Measurements from ENCODE around the gene ABCA7.

Gene ABCA7

DNA sequence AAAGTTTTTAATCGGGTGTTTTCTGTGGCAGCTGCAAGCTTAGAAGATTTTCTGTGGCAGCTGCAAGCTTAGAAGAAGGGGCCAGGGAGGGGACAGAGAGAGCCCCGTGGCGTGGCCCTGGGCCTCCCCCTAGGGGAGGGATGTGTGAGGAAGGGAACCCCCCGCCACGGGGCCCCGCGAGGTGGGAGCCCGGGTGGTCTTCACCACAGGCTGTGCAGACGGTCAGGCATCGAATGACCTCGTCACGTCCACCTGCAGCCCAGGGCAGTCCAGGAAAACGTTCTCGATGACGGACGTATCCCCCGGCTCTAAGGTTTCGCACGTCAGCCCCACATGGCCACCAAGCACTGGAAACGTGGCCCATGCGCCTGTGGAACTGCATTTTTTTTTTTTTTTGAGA is 46.7 kb downstream of the ABCA7 start:
- Histone ChIP-seq H3K36me3 (ENCODE audit: control insufficient read depth, insufficient read depth, low read length) (peaks cover 47% of the 10 kb centered on the region), H3K4me1 (ENCODE audit: control insufficient read depth, insufficient read depth, low read length, poor library complexity, severe bottlenecking) (no peaks in the 10 kb centered on the region), H3K4me3 (ENCODE audit: extremely low read depth, insufficient read depth, low read length, poor library complexity, severe bottlenecking) (no peak overlapping the region), H3K27ac (ENCODE audit: low read depth, low read length, severe bottlenecking) (no peak overlapping the region), H3K9me3 (ENCODE audit: control insufficient read depth, low read length) (no peaks in the 10 kb centered on the region)
- WGBS, 2 experiments (ENCODE audit: insufficient coverage in 2 of 2), result 92% methylated on average over 19 to 21 of the region's 21 CpGs

DNA sequence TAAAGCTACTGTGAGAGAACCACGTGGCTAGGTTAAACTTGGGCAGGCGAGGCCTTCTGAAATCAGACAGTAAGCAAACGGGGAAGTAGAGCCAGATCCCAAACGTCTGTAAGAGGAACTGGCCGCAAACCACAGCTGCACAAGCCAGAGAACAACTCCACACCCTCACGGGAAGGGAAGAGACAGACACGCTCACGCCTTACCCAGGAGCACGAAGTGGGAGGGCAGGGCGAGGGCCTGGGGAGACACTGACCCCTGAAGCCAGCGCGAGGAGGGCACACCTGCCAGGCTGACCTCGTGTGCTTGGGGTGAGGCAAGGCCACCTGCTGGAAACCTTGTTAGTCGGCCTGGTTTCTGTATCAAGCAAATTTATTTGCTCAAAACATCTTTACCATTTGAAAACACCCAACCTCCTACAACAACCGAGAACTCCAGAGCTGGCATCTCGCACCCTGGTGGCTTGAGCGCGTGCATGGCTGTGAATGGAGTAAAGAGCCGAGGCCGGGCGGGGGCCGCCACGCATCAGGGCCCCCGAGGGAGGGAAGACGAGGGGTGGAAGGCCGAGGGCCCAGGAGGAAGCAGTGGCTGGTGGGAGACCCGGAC is 48.0 kb downstream of the ABCA7 start:
- H3K27ac ChIP-seq (ENCODE audit: low read depth, low read length, severe bottlenecking), result no peak overlapping the region
- 90 to 92% methylated on average over 21 to 22 of the region's 27 CpGs for WGBS, 2 experiments (ENCODE audit: insufficient coverage in 2 of 2)
- no peak overlapping the region for H3K4me3 ChIP-seq (ENCODE audit: extremely low read depth, insufficient read depth, low read length, poor library complexity, severe bottlenecking)
- no peaks in the 10 kb centered on the region for H3K9me3 ChIP-seq (ENCODE audit: control insufficient read depth, low read length)
- H3K36me3 ChIP-seq (ENCODE audit: control insufficient read depth, insufficient read depth, low read length), result peaks cover 58% of the 10 kb centered on the region
- no peaks in the 10 kb centered on the region for H3K4me1 ChIP-seq (ENCODE audit: control insufficient read depth, insufficient read depth, low read length, poor library complexity, severe bottlenecking)

DNA sequence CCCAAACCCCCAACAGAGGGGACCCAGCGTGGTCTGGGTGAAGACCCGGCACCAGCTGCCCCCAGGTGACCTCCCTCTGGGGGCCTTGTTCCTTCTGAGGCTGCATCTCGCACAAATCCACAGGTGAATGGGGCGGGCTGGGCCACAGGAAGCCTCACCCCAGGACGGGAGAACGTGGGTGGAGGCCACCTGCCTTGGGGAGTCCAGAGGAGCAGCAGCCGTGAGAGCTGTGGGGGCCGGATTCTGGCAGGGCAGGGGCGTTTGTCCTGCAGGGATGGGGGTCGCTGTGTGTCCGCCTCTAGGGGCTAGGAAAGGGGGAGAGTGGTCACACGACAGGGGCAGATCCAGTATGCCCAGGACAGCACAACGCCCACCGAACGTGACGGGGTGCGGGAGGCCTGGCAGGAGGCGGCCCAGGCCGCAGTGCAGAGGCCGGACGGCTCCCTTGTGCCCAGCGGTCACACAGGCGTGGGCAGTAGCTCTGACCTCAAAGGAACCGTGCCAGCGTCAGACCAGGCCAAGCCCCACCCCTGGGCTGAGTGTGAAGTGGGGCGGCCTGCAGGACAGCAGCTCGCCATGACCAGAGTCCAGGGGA is 48.6 kb downstream of the ABCA7 start:
- 92 to 98% methylated on average over 14 to 27 of the region's 27 CpGs for WGBS, 2 experiments (ENCODE audit: insufficient coverage in 2 of 2)
- no peak overlapping the region for H3K4me3 ChIP-seq (ENCODE audit: extremely low read depth, insufficient read depth, low read length, poor library complexity, severe bottlenecking)
- H3K4me1 ChIP-seq (ENCODE audit: control insufficient read depth, insufficient read depth, low read length, poor library complexity, severe bottlenecking), result peaks cover 2% of the 10 kb centered on the region
- H3K27ac ChIP-seq (ENCODE audit: low read depth, low read length, severe bottlenecking), result no peak overlapping the region
- peaks cover 64% of the 10 kb centered on the region for H3K36me3 ChIP-seq (ENCODE audit: control insufficient read depth, insufficient read depth, low read length)
- no peaks in the 10 kb centered on the region for H3K9me3 ChIP-seq (ENCODE audit: control insufficient read depth, low read length)

DNA sequence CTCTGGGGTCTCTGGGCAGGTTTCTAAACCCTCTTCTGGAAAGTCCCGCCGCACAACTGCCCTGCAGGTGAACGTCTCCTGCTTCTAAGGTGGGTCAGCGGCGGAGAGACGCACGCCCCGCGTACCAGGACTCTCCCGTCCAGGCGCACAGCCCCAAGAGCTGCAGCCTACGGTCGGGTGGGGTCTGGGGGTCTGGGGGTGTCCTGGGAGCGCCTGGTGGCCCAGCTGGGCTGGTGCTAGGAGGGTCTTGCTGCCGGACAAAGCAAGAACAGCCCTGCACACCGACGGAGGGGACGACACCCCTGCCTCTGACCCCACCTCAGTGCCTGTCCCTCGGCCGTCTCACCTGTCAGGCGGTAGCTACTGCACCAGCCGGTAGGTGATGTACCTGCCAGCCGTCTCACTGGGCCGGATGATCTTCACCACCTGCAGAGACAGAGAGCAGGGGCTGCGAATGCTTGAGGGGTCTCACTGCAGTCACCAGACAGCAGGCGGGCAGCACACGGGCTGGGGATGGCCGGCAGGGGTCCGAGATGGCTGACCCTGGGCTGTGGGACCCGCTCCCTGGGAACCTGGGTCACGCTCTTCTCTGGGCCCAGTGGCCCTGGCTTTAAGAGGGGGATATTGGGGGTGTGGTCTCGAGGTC is 49.3 kb downstream of the ABCA7 start:
- Histone ChIP-seq H3K36me3 (ENCODE audit: control insufficient read depth, insufficient read depth, low read length) (peaks cover 70% of the 10 kb centered on the region), H3K4me3 (ENCODE audit: extremely low read depth, insufficient read depth, low read length, poor library complexity, severe bottlenecking) (no peak overlapping the region)
- 96 to 97% methylated on average over 32 of the region's 32 CpGs for whole genome bisulfite sequencing, 2 experiments (ENCODE audit: insufficient coverage in 2 of 2)

DNA sequence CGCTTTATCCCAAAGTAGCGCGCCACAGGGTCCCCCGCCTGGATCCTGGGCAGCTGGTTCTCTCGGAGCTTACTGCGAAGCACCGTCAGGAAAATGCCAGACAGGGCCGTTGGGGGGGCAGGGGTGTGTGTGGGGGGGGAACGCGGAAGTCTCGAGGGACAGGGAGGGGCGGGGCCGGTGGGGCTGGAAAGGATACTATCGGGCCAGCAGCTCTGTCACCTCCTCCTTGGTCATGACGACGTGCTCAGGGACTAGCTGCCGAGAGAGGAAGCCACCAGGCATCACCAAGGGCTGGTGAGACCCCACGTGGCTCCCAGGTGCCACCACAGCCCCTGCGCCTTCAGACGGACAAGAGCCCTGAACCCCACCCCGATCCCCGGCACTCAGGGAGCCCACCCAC is 50.0 kb downstream of the ABCA7 start:
- WGBS, 2 experiments (ENCODE audit: insufficient coverage in 2 of 2), result 95 to 96% methylated on average over 8 to 13 of the region's 22 CpGs
- H3K27ac ChIP-seq (ENCODE audit: low read depth, low read length, severe bottlenecking), result no peak overlapping the region
- H3K36me3 ChIP-seq (ENCODE audit: control insufficient read depth, insufficient read depth, low read length), result peaks cover 70% of the 10 kb centered on the region
- H3K9me3 ChIP-seq (ENCODE audit: control insufficient read depth, low read length), result no peaks in the 10 kb centered on the region
- H3K4me1 ChIP-seq (ENCODE audit: control insufficient read depth, insufficient read depth, low read length, poor library complexity, severe bottlenecking), result peaks cover 10% of the 10 kb centered on the region
- H3K4me3 ChIP-seq (ENCODE audit: extremely low read depth, insufficient read depth, low read length, poor library complexity, severe bottlenecking), result no peak overlapping the region

More for the DNA sequence above, 49.3 kb downstream of the ABCA7 start:
- H3K4me1 ChIP-seq (ENCODE audit: control insufficient read depth, insufficient read depth, low read length, poor library complexity, severe bottlenecking), result peaks cover 9% of the 10 kb centered on the region
- H3K27ac ChIP-seq (ENCODE audit: low read depth, low read length, severe bottlenecking), result no peak overlapping the region
- no peaks in the 10 kb centered on the region for H3K9me3 ChIP-seq (ENCODE audit: control insufficient read depth, low read length)

DNA sequence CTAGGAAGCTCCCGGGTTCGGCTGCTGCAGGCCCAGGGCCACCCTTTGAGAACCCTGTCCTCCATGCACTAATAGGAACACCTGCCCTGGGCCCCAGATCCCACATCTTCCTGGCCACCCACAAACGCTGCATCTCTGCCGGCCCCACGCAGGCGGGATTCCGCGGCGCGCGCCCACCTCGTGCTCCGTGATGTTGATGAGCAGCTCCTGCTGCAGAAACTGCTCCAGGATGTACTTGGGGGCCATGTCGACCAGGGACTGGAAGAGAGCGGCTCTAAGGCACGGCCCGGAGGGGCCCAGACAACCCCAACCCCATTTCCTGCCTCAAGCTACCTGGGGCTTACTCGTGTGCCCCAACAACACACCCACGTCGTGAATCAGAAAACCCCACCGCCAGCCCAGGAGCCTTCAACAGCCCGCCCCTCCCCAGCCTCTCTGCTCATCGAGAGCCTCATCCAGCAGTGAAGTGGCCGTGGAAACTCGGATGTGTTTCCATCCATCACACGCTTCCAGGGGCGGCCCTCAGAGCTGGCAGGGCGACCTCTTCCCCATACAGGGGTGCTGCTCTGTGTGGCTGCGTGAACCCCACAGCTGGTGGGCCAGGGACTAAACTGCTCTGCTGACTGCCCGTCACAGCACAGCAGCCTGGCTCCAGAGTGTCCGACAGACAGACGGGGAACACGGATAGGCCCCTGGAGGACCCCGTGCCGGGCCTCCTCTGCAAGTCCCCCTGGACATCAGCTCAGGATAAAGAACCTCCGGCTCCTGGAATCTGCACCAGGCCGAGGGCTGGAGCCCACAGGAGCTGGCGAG is 51.0 kb downstream of the ABCA7 start:
- no peaks in the 10 kb centered on the region for H3K9me3 ChIP-seq (ENCODE audit: control insufficient read depth, low read length)
- no peak overlapping the region for H3K27ac ChIP-seq (ENCODE audit: low read depth, low read length, severe bottlenecking)
- no peak overlapping the region for H3K4me3 ChIP-seq (ENCODE audit: extremely low read depth, insufficient read depth, low read length, poor library complexity, severe bottlenecking)
- peaks cover 67% of the 10 kb centered on the region for H3K36me3 ChIP-seq (ENCODE audit: control insufficient read depth, insufficient read depth, low read length)
- H3K4me1 ChIP-seq (ENCODE audit: control insufficient read depth, insufficient read depth, low read length, poor library complexity, severe bottlenecking), result peaks cover 10% of the 10 kb centered on the region
- WGBS, 2 experiments (ENCODE audit: insufficient coverage in 2 of 2), result 96 to 98% methylated on average over 36 to 38 of the region's 38 CpGs

DNA sequence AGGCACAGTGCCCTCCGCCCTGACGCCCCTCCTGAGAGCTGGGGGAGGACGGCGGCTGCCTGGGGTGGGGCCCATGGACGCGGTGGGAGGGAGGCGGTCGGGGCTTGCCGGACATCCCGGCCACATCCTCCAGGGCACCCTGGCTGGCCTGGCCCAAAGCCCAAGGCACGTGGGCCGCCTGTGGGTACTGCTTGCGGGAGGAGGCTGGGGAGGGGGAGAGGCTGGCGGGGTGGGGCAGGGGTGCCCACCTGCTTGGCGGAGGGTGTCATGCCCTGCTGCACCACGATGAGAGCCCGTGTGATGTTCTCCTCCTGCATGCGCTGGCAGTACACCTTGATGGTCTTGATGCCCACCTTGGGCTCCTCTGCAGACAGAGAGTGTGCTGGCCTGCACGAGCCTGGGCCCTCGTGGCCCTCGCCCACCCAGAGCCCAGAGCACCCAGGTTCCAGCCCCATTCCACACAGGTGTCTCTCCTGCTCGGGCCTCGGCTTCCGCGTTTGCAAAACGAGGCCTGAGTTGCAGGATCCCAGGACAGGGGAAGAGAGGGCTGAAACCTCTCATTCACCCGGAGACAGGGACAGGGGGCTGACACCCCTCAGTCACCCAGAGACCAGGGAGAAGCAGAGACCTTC is 51.8 kb downstream of the ABCA7 start:
- H3K36me3 ChIP-seq (ENCODE audit: control insufficient read depth, insufficient read depth, low read length), result peaks cover 62% of the 10 kb centered on the region
- 93 to 95% methylated on average over 25 of the region's 27 CpGs for WGBS, 2 experiments (ENCODE audit: insufficient coverage in 2 of 2)
- H3K4me1 ChIP-seq (ENCODE audit: control insufficient read depth, insufficient read depth, low read length, poor library complexity, severe bottlenecking), result peaks cover 10% of the 10 kb centered on the region
- no peak overlapping the region for H3K4me3 ChIP-seq (ENCODE audit: extremely low read depth, insufficient read depth, low read length, poor library complexity, severe bottlenecking)
- no peaks in the 10 kb centered on the region for H3K9me3 ChIP-seq (ENCODE audit: control insufficient read depth, low read length)
- no peak overlapping the region for H3K27ac ChIP-seq (ENCODE audit: low read depth, low read length, severe bottlenecking)

DNA sequence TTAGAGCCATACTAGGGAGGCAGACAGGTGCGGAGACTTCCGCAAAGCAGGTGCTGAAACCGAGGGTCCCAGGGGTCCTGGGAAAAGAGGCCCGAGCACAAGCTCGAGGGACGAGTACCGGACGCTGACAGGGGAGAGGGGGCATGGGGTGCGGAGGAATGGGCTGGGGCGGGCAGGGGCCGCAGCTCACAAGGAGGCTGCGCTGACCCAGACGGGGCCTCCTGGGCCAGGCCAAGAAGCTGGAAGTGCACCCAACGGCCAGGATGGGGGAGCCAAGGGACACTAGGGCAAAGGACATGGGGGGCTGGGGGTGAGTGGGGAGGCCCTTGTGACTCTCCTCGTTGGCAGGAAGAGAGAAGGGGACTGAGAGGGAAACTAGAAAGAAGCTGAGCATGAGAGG is 53.4 kb downstream of the ABCA7 start:
- Histone ChIP-seq H3K36me3 (ENCODE audit: control insufficient read depth, insufficient read depth, low read length) (peaks cover 48% of the 10 kb centered on the region), H3K27ac (ENCODE audit: low read depth, low read length, severe bottlenecking) (no peak overlapping the region), H3K4me1 (ENCODE audit: control insufficient read depth, insufficient read depth, low read length, poor library complexity, severe bottlenecking) (peaks cover 10% of the 10 kb centered on the region), H3K9me3 (ENCODE audit: control insufficient read depth, low read length) (no peaks in the 10 kb centered on the region), H3K4me3 (ENCODE audit: extremely low read depth, insufficient read depth, low read length, poor library complexity, severe bottlenecking) (no peak overlapping the region)
- 98% methylated on average over 9 to 15 of the region's 15 CpGs for WGBS, 2 experiments (ENCODE audit: insufficient coverage in 2 of 2)

DNA sequence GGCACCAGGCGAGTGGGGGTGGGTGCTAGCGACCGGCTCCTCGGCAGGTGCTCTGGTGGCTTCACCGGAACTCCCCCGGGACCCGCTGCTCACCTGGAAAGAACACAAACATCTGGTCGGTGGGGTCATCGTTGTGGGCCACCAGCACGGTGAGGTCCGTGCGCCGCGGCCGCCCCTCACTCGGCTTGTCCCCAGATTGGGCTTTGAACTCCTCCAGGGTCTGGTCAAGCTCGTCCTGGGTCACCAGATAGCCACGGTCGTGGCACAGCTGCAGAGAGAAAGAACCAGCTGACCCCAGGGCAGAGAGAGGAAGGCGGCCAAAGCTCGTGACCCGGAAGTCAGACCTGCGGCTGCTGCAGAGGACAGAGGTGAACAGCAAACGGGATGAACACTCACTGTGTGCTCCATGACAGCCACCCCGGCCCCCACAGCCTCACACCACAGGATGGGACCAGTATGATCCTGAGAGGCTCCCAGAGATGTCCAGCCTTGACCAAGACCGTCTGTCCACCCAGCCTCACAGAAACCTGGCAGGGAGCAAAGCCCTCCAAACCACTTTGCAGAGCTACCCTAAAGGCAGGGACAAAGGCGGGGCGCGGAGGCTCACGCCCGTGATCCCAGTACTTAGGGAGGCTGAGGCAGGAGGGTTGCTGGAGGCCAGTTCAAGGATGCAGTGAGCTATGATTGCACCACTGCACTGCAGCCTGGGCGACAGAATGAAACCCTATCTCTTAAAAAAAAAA is 54.1 kb downstream of the ABCA7 start:
- Histone ChIP-seq H3K9me3 (ENCODE audit: control insufficient read depth, low read length) (no peaks in the 10 kb centered on the region), H3K4me3 (ENCODE audit: extremely low read depth, insufficient read depth, low read length, poor library complexity, severe bottlenecking) (peak overlapping the region; percentile 93), H3K4me1 (ENCODE audit: control insufficient read depth, insufficient read depth, low read length, poor library complexity, severe bottlenecking) (peaks cover 14% of the 10 kb centered on the region), H3K36me3 (ENCODE audit: control insufficient read depth, insufficient read depth, low read length) (peaks cover 42% of the 10 kb centered on the region), H3K27ac (ENCODE audit: low read depth, low read length, severe bottlenecking) (no peak overlapping the region)
- 86 to 87% methylated on average over 31 to 32 of the region's 32 CpGs for WGBS, 2 experiments (ENCODE audit: insufficient coverage in 2 of 2)

DNA sequence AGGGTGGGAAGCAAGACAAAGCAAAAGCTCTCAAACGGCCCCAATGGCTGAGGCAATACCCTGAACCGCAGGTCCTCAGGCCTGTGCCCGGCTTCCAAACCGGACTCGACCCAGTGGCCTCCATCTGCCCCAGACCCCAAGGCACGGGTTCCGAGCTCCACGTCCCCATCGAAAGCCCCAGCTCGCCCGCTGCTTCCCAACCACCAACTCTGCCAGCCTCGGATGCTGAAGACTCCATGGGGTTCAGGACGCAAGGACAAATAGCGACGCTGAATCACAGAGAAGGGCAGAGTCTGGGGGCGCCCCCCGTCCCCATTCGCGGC is 54.7 kb downstream of the ABCA7 start:
- H3K9me3 ChIP-seq (ENCODE audit: control insufficient read depth, low read length), result no peaks in the 10 kb centered on the region
- peaks cover 14% of the 10 kb centered on the region for H3K4me1 ChIP-seq (ENCODE audit: control insufficient read depth, insufficient read depth, low read length, poor library complexity, severe bottlenecking)
- WGBS, 2 experiments (ENCODE audit: insufficient coverage in 2 of 2), result 1 to 2% methylated on average over 19 of the region's 19 CpGs
- peaks cover 35% of the 10 kb centered on the region for H3K36me3 ChIP-seq (ENCODE audit: control insufficient read depth, insufficient read depth, low read length)
- peak overlapping the region; percentile 93 for H3K4me3 ChIP-seq (ENCODE audit: extremely low read depth, insufficient read depth, low read length, poor library complexity, severe bottlenecking)
- H3K27ac ChIP-seq (ENCODE audit: low read depth, low read length, severe bottlenecking), result peak overlapping the region; percentile 29
